DMS114 treated with DMSO at 0.1 percent for 48 hours (cell line): Measurements from ENCODE around the gene AMBRA1.

ENCODE experiments used
- DNase-seq: peaks from one replicate; lab custom pipeline; 2025; ENCODE audit not compliant: unreplicated experiment; lab: John Stamatoyannopoulos, UW

Gene AMBRA1, protein sequence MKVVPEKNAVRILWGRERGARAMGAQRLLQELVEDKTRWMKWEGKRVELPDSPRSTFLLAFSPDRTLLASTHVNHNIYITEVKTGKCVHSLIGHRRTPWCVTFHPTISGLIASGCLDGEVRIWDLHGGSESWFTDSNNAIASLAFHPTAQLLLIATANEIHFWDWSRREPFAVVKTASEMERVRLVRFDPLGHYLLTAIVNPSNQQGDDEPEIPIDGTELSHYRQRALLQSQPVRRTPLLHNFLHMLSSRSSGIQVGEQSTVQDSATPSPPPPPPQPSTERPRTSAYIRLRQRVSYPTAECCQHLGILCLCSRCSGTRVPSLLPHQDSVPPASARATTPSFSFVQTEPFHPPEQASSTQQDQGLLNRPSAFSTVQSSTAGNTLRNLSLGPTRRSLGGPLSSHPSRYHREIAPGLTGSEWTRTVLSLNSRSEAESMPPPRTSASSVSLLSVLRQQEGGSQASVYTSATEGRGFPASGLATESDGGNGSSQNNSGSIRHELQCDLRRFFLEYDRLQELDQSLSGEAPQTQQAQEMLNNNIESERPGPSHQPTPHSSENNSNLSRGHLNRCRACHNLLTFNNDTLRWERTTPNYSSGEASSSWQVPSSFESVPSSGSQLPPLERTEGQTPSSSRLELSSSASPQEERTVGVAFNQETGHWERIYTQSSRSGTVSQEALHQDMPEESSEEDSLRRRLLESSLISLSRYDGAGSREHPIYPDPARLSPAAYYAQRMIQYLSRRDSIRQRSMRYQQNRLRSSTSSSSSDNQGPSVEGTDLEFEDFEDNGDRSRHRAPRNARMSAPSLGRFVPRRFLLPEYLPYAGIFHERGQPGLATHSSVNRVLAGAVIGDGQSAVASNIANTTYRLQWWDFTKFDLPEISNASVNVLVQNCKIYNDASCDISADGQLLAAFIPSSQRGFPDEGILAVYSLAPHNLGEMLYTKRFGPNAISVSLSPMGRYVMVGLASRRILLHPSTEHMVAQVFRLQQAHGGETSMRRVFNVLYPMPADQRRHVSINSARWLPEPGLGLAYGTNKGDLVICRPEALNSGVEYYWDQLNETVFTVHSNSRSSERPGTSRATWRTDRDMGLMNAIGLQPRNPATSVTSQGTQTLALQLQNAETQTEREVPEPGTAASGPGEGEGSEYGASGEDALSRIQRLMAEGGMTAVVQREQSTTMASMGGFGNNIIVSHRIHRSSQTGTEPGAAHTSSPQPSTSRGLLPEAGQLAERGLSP (N-terminal part only)

DNA sequence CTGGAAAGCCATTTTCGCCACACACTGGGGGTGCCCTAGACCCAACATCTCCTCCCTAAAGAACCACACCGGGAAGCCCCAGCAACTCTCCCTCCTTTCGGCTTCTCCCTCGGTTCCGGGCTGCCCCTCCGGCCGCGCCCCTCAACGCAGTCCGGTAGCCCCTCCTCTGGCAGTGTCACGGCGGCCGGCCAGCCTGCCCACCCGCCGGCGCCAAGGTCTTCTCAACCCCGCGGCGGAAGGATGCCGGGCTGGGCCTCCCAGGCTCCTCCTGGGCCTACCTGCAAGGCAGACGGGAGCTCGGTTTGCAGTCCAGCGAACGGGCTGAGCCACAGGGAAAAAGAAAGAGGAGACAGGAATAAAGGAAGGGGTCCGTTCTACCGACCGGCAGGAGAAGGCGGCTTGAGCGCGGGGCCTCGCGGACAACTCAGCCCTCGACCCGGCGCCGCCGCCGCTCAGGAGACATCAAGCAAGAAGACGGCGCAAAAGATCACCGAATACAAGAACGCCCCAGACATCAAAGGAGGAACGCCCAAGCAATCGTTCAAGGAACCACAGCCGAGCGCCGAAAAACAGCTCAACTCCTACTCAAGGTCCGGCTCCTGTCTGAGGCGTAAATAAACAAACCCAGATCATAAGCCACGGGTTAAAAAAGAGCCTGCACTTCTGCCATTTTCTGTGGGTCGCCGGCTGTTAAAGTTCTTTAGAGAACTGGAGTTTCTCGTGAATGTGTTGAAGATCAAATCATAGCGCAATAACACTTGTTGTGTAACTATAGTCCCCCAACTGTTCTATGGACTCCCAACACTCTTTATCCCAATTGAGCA is at the start of gene AMBRA1:
AMBRA1 (minus strand) TSS at position 474 of the 824 bp plus-strand sequence. CDS start 45,643 bp downstream, outside the sequence.
- peak; percentile 91 for DNase-seq

DNA sequence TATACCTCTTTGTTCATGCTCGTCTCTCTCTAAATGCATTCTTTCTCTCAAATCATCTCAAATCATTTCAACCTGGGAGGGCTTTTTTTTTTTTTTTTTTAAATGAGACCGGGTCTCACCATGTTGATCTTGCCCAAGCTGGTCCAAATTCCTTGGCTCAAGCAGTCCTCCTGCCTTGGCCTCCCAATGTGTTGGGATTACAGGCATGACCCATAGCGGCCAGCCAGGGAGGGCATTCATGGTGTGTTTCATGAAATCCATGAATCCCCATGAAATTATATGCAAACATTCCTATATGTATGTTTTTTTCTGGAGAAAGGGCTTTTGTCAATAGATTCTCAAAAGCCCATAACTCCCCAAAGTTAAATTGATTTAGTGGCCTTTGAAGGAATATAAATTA is 49.7 kb upstream of the AMBRA1 start:
- no peak for DNase-seq

DNA sequence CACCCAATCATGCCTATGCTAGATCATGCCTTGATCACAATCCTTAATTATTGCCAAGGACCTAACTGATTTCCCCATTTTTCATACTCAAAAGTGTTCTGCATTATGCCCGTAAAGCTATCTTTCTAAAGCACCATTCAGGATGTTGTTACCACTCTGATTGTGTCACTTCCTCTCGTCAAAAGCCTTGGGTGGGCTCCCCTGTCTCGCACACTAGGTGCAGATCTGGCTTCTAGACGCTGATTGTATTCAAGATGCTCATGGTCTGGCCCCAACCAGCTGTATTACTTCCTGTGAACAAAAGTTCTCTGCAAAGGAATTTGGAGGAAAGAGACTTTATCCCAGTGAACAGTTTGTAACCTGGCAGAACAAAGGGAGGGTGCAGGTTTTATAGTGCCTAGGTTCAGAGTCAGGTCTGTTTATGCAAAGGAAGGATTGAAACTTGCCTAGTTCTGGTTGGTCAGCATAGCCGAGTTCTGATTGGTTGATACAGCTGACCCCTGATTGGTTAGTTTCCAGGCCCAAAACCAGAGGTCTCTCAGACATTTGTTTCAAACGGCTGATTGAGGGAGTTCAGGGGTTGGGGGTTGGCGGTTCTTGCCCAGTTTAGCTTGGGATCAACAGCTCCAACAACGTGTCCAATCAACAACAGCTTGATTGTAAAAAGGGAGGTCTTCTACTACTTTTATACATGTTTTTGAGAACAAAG is 49.0 kb upstream of the AMBRA1 start:
- DNase-seq, result no peak

DNA sequence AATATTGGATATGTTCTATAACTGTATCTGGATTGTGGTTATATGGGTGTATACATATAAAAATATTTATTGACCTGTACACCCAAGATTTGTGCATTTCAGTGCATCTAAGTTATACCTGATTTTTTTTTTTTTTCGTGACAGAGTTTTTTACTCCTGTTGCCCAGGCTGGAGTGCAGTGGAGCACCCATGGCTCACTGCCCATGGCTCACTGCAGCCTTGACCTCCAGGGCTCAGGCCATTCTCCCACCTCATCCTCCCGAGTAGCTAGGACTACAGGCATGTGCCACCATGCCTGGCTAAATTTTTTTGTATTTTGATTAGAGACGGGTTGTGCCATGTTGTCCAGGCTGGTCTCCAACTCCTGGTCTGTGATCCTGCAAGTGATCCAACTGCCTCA is 47.8 kb upstream of the AMBRA1 start:
- DNase-seq, result no peak

DNA sequence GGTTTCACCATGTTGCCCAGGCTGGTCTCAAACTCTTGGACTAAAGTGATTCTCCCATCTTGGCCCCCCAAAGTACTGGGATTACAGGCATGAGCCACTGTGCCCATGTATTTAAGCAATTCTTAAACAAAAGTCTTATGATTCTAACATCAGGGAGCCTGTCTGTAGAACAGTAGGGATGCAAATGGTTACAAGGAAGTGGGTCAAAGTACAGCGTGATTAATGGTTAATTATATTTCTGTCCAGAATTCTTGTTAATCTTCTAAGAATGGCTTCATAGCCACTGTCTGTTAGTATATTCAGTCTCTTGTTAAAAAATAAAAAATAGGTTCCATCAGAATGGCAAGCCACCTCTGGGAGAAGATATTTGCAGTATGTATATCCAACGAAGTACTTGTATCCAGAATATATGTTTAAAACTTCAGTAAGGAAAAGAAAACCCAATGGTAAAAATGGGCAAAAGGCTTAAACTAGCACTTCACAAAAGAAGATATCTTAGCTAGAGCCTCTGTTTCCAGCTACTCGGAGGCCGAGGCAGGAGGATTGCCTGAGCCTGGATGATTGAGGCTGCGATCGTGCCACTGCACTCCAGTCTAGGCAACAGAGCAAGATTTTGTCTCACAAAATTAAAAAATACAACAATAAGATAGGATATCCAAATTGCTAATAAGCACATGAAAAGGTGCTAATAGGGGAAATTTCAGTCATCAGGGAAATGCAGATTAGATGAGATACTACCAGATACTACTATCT is 46.4 kb upstream of the AMBRA1 start:
- no peak for DNase-seq

DNA sequence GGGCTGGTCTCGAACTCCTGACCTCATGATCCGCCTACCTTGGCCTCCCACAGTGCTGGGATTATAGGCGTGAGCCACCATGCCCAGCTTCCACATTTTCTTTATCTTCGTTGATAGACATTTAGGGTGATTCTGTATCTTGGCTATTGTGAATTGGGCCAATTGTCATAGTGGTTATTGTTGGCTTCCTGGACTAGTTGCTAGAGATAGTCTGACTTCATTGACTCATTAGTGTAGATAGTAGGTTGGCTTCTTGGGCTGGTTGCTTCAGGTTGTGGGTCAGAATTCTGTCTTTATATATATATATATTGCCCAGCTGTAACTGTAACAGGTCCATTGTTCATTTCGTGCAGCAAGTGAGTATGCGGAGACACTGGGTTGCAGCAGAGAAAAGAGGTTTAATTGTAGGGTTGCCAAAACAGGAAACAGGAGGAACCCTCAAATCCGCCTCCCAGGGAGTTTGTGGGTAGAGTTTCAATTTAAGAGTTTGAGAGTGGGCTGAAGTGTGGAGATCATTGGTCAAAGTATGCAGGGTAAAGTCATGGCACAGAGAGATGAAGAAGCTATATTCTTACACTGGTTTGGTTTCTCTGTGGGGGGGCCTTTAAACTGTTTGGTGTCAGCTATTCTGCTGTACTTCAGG is 45.5 kb upstream of the AMBRA1 start:
- DNase-seq, result no peak

DNA sequence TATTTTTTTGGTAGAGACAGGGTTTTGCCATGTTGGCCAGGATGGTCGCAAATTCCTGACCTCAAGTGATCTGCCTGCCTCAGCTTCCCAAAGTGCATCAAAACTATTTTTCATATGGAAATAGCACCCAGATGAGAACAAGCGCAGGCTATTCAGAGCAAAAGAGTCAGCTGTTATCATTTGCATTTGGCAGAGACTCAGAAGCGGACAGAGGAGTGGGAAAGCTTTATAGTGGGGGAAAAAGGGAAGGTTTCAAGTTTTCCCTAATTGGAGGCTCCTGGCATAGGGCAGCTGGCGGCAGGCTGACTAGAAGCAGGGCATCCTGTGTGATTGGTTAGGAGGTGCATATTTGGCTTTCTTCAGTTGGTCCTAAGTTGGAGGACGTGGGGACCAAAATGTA is 43.7 kb upstream of the AMBRA1 start:
- DNase-seq, result no peak

DNA sequence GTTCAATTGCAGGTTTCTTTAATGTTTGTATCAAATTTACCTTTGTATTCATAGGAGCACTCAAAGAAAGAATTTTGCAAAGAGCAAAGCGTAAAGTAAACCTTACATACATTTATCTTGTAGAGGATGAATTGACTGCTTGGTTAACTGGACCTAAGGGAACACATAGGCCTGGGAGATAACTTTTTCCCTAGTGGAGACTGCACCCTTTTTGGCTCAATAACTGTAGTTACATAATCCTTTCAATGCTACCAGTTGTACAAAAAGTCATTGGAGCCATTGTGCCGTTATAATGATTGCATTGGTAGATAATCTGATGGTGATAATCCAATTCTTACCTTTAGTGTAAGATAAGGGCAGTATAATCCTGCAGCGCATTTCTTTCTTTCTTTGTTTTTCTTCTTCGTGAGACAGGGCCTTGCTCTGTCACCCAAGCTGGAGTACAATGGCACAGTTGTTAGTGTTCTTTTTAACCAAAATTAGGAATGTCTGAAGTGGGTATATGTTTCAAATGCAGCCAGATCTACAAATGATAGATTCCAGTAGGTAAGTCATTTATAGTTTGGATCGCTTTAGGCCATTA is 41.8 kb upstream of the AMBRA1 start:
- no peak for DNase-seq

DNA sequence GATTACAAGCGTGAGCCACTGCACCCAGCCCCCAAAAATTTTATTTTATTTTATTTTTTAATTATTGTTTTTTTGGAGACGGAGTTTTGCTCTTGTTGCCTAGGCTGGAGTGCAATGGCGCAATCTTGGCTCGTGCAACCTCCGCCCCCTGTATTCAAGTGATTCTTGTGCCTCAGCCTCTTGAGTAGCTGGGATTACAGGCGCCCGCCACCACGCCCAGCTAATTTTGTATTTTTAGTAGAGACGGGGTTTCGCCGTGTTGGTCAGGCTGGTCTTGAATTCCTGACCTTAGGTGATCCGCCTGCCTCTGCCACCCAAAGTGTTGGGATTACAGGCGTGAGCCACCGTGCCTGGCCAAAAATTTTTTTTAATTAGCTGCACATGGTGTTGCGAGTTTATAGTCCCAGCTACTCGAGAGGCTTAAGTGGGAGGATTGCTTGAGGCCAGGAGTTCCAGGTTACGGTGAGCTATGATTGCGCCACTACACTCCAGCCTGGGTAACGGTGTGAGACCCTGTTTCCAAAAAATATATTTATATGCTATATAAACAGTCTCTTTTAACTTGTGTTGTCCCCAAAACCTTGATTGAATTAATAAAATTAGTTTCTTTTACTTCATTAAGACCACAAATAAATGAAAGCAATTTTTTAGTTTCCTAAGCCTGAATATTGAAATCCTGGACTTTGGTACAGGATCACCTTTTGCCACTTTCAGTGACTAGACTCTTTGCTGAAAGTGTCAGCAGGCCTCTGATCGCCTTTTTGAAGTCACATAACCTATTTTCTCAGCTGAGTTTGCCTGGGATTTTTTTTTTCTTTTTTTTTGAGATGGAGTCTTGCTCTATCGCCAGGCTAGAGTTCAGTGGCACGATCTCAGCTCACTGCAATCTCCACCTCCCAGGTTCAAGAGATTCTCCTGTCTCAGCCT is 39.7 kb upstream of the AMBRA1 start:
- no peak for DNase-seq

DNA sequence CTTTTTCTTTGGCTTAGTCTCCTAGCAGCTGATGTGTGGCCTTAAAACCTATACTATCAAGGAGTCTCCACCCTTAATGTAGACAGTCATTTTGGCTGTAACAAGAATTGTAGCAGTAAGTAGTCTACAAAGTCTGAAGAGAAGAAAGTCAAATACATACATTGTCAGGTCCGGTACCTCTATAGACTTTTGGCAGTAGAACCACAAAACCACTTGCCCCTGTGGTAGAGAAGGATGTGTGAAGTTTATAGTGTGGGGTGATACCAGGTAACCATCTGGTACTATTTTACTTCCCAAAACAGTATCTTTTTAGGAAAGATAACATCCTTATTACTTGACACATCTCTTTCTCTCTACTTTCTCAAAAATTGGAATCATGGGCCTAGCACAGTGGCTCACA is 38.7 kb upstream of the AMBRA1 start:
- no peak for DNase-seq

DNA sequence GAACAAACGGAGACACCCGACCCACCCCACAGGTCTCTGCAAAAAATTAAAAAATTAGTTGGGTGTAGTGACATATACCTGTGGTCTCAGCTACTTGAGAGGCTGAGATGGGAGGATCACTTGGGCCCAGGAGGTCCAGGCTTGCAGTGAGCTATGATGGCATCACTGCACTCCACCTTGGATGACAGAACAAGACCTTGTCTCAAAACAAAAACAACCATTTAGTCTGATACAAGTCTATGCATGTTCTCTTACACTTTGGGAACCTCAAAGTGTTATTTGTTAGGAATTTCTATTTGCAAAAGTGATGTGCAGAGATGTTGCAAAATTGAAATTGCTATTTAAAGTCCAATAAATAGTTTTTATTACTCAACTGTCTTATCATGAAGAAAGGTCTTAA is 37.9 kb upstream of the AMBRA1 start:
- no peak for DNase-seq

DNA sequence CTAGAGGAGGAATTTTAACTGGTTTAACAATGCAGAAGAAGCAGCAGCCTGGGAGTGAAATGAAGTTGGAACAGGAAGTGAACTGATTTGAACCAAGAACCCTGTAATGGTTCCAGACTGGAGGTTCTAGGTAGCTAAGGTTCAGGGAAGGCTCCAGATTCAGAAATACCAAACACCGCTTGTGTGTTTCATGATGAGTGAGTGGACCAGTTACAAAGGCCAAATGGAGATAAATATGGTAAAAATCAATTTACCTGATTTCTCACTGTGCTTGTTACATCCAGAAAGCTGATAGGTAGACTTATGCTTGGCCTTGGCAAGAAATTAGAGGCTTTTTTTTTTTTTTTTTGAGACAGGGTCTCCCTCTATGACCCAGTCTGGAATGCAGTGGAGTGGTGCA is 36.4 kb upstream of the AMBRA1 start:
- DNase-seq, result no peak

DNA sequence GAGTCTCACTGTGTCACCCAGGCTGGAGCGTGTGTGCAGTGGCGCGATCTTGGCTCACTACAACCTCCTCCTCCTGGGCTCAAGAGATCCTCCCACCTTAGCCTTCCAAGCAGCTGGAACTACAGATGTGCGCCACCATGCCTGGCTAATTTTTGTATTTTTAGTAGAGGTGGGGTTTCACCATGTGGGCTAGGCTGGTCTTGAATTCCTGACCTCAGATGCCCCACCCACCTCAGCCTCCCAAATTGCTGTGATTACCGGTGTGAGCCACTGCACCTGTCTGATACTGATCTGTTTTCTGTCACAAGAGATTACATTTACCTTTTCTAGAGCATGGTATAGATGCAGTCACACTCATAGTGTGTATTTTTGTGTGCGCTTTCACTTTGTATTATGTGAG is 35.1 kb upstream of the AMBRA1 start:
- no peak for DNase-seq

DNA sequence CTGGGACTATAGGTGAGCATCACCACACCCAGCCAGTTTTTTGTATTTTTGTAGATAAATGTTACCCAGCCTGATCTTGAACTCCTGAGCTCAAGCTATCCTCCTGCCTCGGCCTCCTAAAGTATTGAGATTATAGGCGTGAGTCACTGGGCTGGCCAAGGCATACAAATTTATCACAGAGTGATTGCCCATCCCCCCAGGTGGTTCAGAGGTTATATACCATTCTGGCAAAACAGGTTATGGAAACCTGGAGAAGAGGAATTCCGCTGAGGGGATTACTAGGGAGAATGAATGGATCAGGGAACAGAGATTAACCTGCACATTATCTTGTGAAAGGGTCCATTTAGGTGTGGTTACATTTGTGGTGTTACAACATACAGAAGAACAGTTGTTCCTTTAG is 31.6 kb upstream of the AMBRA1 start:
- no peak for DNase-seq

DNA sequence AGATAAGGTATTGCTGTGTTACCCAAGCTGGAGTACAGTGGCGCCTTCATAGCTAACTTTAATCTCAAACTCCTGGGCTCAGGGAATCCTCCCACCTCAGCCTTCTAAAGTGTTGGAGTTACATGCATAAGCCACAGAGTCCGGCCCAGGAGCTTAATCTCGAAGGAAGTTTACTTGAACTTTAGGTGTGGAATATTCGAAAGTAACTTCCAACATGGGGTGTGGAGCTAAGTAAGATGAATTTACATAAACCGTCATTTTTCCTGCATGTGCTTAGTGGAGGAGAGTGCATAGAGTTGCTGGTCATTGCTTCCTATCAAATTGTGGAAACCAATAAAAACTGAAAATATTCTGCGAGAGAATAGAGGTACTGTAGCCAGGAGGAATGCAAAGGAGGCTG is 25.0 kb upstream of the AMBRA1 start:
- no peak for DNase-seq

DNA sequence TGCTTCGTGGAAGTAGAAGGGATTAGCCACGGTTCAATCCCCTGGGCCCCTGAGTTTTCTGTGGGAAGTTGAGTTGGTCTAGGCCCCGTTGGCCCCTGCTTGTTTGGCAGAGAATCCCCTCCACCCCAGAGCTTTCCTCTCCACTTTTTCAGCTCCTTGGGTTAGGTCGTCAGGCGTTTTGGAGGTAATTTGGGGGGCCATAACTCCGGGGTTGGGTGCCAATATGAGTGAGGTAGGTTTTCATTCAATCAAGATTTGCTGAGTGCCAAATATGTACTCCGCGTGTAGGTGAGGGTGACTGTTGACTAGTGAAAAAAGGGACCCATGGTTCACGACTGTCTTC is 24.1 kb upstream of the AMBRA1 start:
- no peak for DNase-seq

DNA sequence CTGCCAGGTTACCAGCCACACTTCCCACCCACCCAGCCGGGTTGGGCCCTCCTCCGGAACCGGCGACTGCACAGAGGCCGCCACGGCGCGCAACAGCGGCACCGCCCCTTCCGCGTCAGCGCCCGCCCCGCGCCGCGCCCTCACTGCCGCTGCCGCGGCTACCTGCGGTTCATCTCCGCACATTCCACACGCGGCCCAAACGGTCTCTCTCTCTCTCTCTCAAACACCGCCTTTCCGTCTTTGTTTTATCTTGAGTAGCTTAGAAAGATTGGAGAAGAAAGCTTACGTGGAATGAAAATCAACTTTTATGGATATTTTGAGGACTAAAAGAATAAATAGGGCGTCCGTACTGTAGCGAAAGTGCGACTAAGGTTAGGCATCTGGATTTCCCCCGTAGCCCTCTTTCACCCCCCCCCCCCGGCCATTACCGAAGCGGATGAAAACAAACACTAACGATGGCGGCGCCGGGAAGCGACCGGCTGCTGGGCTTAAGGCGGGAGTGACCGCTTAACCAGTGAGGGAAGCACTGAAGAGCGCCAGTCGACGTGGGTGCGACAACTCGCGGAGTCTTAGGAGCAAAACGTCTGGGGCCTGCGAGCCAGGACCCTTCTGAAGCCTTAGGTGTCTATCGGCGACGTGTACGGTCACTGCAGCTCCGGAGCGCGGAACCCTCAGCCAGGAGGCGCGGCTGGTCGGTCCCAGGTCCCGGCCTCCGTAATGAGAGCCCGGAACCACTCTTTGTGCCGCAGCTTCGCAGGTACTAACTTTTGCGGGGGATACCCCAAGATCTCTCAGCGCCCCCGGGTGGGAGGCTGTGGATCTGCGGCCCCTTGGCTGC is 23.5 kb upstream of the AMBRA1 start, which contains the start of the genes ATG13 and HARBI1:
ATG13 (plus strand) TSS at position 420 of the 838 bp plus-strand sequence. CDS start 26,739 bp downstream, outside the sequence.
HARBI1 (minus strand) TSS at position 94 of the 838 bp plus-strand sequence. CDS start 990 bp downstream, outside the sequence.
- DNase-seq, result peak; percentile 72
